HepG2 (cell line): Measurements from ENCODE around the gene POFUT2. TPM values are rescaled to one million over a fixed set of nuclear protein-coding genes. Genes with fewer than 3 reads are reported as not detected.

ENCODE experiments used
- ATAC-seq: fragments of 200-7000 bp; cut with Tn5 transposase; 3 replicates; pipeline ENCODE4 v1.9.1; 2020; ENCODE audit warnings: mild to moderate bottlenecking, moderate library complexity
- BruUV-seq: library from RNA; stranded (reverse); fragments of 400-500 nt; replicated peaks from 2 replicates; lab custom pipeline; 2021; lab: Mats Ljungman, UMichigan
- CTCF ChIA-PET: fragments of 300-600 bp; formaldehyde crosslinking; extraction: SDS; loops from one replicate; lab custom pipeline; 2021; ENCODE audit warnings: low total read pairs, inconsistent platforms, low intra/inter-chr PET ratio; lab: Yijun Ruan, JAX
- POLR2A ChIA-PET: fragments of 350-600 bp; sonication (Branson Sonifier 250); formaldehyde crosslinking; loops from one replicate; lab custom pipeline; 2020; ENCODE audit warnings: antibody characterized with exemption, inconsistent platforms; lab: Yijun Ruan, JAX
- DNase-seq: peaks from one replicate; pipeline ENCODE4 v3.0.0-alpha.2; 2015; ENCODE audit warnings: low spot score
- FAIRE-seq: peaks from 3 replicates; lab custom pipeline; 2011; peaks lifted over from hg19 to GRCh38; lab: Jason Lieb, UNC
- H2AFZ ChIP-seq: one replicate; pipeline ENCODE4 v1.6.1; 2011; ENCODE audit warnings: low read length, inconsistent platforms
- H3K27ac ChIP-seq: fragments of 300-600 bp; 3 replicates; pipeline ENCODE4 v1.8.0; 2011; ENCODE audit warnings: mixed run types, mild to moderate bottlenecking, mixed read lengths, low read length, inconsistent platforms; ENCODE audit not compliant: insufficient read depth; ENCODE audit errors: extremely low read length
- H3K27me3 ChIP-seq, 2 experiments: fragments of 200-600 bp in 1 of 2; 2 replicates in 1 of 2; 3 replicates in 1 of 2; pipeline versions ENCODE4 v1.6.0 to v1.8.0; 2011; ENCODE audit warnings: low read length in 2 of 2, mild to moderate bottlenecking in 2 of 2, moderate library complexity in 2 of 2, inconsistent platforms in 1 of 2; ENCODE audit not compliant: insufficient read depth in 2 of 2, control insufficient read depth in 1 of 2
- H3K36me3 ChIP-seq, 2 experiments: fragments of 200-600 bp in 1 of 2; replicated peaks in 1 of 2; 2 replicates in 1 of 2; 3 replicates in 1 of 2; pipeline versions ENCODE4 v1.5.1 to v1.8.0; 2011; ENCODE audit warnings: low read length in 2 of 2, inconsistent platforms in 1 of 2; ENCODE audit not compliant: insufficient read depth in 2 of 2, control insufficient read depth in 1 of 2
- H3K4me1 ChIP-seq: 2 replicates; pipeline ENCODE4 v1.5.1; 2012; ENCODE audit warnings: low read length, inconsistent platforms; ENCODE audit not compliant: insufficient read depth
- H3K4me2 ChIP-seq: 2 replicates; pipeline ENCODE4 v1.6.0; 2011; ENCODE audit warnings: low read depth, low read length, inconsistent platforms
- H3K4me3 ChIP-seq, 3 experiments: fragments of 200-600 bp in 1 of 3; sonication (generic), shearing (Covaris generic) in 1 of 3; replicated peaks in 1 of 3; 2 replicates each; pipeline ENCODE4 v1.5.1; 2011 to 2016; ENCODE audit warnings: low read length in 3 of 3, inconsistent platforms in 2 of 3, low read depth in 2 of 3, mild to moderate bottlenecking in 2 of 3, control low read depth in 1 of 3, mixed read lengths in 1 of 3; ENCODE audit not compliant: insufficient read depth in 1 of 3
- H3K79me2 ChIP-seq: one replicate; pipeline ENCODE4 v1.6.1; 2011; ENCODE audit warnings: low read length, inconsistent platforms; ENCODE audit not compliant: insufficient read depth
- H3K9ac ChIP-seq: 2 replicates; pipeline ENCODE4 v1.6.0; 2011; ENCODE audit warnings: mild to moderate bottlenecking, low read depth, low read length, inconsistent platforms; ENCODE audit not compliant: insufficient read depth
- H3K9me3 ChIP-seq: 2 replicates; pipeline ENCODE4 v1.5.1; 2012; ENCODE audit warnings: mild to moderate bottlenecking, low read length
- H4K20me1 ChIP-seq: 2 replicates; pipeline ENCODE4 v1.6.0; 2011; ENCODE audit warnings: inconsistent platforms, mild to moderate bottlenecking, low read length, moderate library complexity; ENCODE audit not compliant: insufficient read depth
- CENPT ChIP-seq: sonication (generic); formaldehyde crosslinking; IDR thresholded peaks from 2 replicates; pipeline ENCODE4 v1.8.0; 2022; ENCODE audit warnings: low read depth, mild to moderate bottlenecking, moderate library complexity, missing genetic modification reagents
- DRAP1 ChIP-seq: IDR thresholded peaks from 2 replicates; pipeline ENCODE4 v1.6.1; 2016; ENCODE audit warnings: missing genetic modification reagents, missing compliant biosample characterization
- ESRRA ChIP-seq: sonication (generic); formaldehyde crosslinking; IDR thresholded peaks from 2 replicates; pipeline ENCODE4 v1.5.1; 2020; ENCODE audit warnings: mild to moderate bottlenecking, low read depth, missing genetic modification reagents
- KAT7 ChIP-seq: IDR thresholded peaks from 2 replicates; pipeline ENCODE4 v1.6.1; 2018; ENCODE audit warnings: borderline replicate concordance, missing compliant biosample characterization
- KLF6 ChIP-seq: IDR thresholded peaks from 2 replicates; pipeline ENCODE4 v1.8.0; 2016; ENCODE audit warnings: missing biosample characterization, missing genetic modification reagents
- MNT ChIP-seq: fragments of 450-650 bp; IDR thresholded peaks from 2 replicates; pipeline ENCODE4 v1.6.1; 2016
- MXD1 ChIP-seq: sonication (generic); formaldehyde crosslinking; IDR thresholded peaks from 2 replicates; pipeline ENCODE4 v1.4.0; 2020; ENCODE audit warnings: mild to moderate bottlenecking, missing genetic modification reagents
- NFE2L1 ChIP-seq: sonication (generic); formaldehyde crosslinking; IDR thresholded peaks from 2 replicates; pipeline ENCODE4 v1.4.0; 2020; ENCODE audit warnings: missing genetic modification reagents, mild to moderate bottlenecking, borderline replicate concordance
- PAX8 ChIP-seq: sonication (generic); formaldehyde crosslinking; IDR thresholded peaks from 2 replicates; pipeline ENCODE4 v1.8.0; 2022; ENCODE audit warnings: mild to moderate bottlenecking, missing genetic modification reagents, borderline replicate concordance
- SALL2 ChIP-seq: sonication (generic); formaldehyde crosslinking; IDR thresholded peaks from 2 replicates; pipeline ENCODE4 v1.8.1; 2023; ENCODE audit warnings: mild to moderate bottlenecking, missing genetic modification reagents, inconsistent platforms
- ZBTB1 ChIP-seq: sonication (generic); formaldehyde crosslinking; IDR thresholded peaks from 2 replicates; pipeline ENCODE4 v1.4.0; 2020; ENCODE audit warnings: missing genetic modification reagents, borderline replicate concordance
- ZNF225 ChIP-seq: sonication (generic); formaldehyde crosslinking; IDR thresholded peaks from 2 replicates; pipeline ENCODE4 v1.4.0; 2020; ENCODE audit warnings: mild to moderate bottlenecking, missing genetic modification reagents
- ZNF501 ChIP-seq: sonication (generic); formaldehyde crosslinking; IDR thresholded peaks from 2 replicates; pipeline ENCODE4 v1.5.1; 2020; ENCODE audit warnings: mild to moderate bottlenecking, moderate library complexity, missing genetic modification reagents
- ZNF614 ChIP-seq: IDR thresholded peaks from 2 replicates; pipeline ENCODE4 v1.6.1; 2018; ENCODE audit warnings: missing biosample characterization, missing genetic modification reagents, inconsistent platforms, borderline replicate concordance
- ZNF652 ChIP-seq: IDR thresholded peaks from 2 replicates; pipeline ENCODE4 v1.6.1; 2016; ENCODE audit warnings: low read depth, borderline replicate concordance
- ZNF775 ChIP-seq: sonication (generic); formaldehyde crosslinking; IDR thresholded peaks from 2 replicates; pipeline ENCODE4 v1.4.0; 2020; ENCODE audit warnings: missing genetic modification reagents, mild to moderate bottlenecking, moderate library complexity, borderline replicate concordance
- WGBS: methylation state at CpG from one replicate; pipeline ENCODE4 v1.1.6; 2017; ENCODE audit warnings: low lambda C conversion rate; 5-methylcytosine and 5-hydroxymethylcytosine counted together
- in situ Hi-C: cut with HindIII; loops from 2 replicates; pipeline ENCODE4 v1.10.0; 2017; ENCODE audit warnings: low pct_unique_long_range_greater_than_20kb; ENCODE audit not compliant: extremely low pct_ligation_motif_present
- intact Hi-C: fragments of 100-400 bp; cut with micrococcal nuclease; formaldehyde crosslinking; loops from one replicate; pipeline ENCODE4 v1.10.0; 2022; ENCODE audit not compliant: unreplicated experiment
- polyA plus RNA-seq, 8 experiments: library from polyadenylated mRNA; depleted of rRNA in 3 of 8; stranded (reverse) in 7 of 8; unstranded in 1 of 8; fragments of >200 nt; fragmentation: Illumina TruSeq in 4 of 8; extraction: Trizol in 4 of 8; gene quantifications; 2 replicates each; pipeline versions ENCODE4 v1.2.1 to v1.2.3, GENCODE V29; 2011 to 2016; ENCODE audit warnings: low read depth in 4 of 8, missing spikeins in 1 of 8, mixed read lengths in 1 of 8; ENCODE audit not compliant: insufficient read depth in 1 of 8
- total RNA-seq, 5 experiments: library from RNA; depleted of rRNA; stranded (reverse); fragments of >200 nt; fragmentation: Illumina TruSeq; extraction: Trizol; gene quantifications; 2 replicates each; pipeline ENCODE4 v1.2.3, GENCODE V29; 2016; ENCODE audit warnings: low read depth in 1 of 5

Gene POFUT2
- total and polyA plus RNA-seq, 2 of the 13 experiments (the other 11 are each of a cell fraction or from before 2014, with no cell fraction given), result 22.8 to 24.0 TPM

GRCh38 chr21:45248301-45248892 lies 39.3 kb downstream of the POFUT2 start:
- no peak overlapping the region for H2AFZ ChIP-seq
- peak overlapping the region; percentile 79 for H3K4me2 ChIP-seq
- H3K9me3 ChIP-seq, result peaks cover 12% of the 10 kb centered on the region
- no peak overlapping the region for H3K27ac ChIP-seq
- peaks cover 15% of the 10 kb centered on the region for H3K4me1 ChIP-seq
- DNase-seq (no peak), ATAC-seq (peak; percentile 65), FAIRE-seq (no peak)
- in situ Hi-C loops, result no loop called here
- TF ChIP-seq KLF6, result no peak
- TF ChIP-seq ZNF614, result no peak
- no peak for TF ChIP-seq ZBTB1 (CRISPR knock-in tag)
- no peak for TF ChIP-seq SALL2 (CRISPR knock-in tag)
- no peak for TF ChIP-seq NFE2L1 (CRISPR knock-in tag)
- TF ChIP-seq MNT, result no peak
- no peak for TF ChIP-seq MXD1 (CRISPR knock-in tag)
- TF ChIP-seq ZNF775 (CRISPR knock-in tag), result no peak
- TF ChIP-seq KAT7 (CRISPR knock-in tag), result no peak
- no peak for TF ChIP-seq PAX8 (CRISPR knock-in tag)
- TF ChIP-seq ZNF225, result no peak
- TF ChIP-seq CENPT (CRISPR knock-in tag), result no peak
- no peak for TF ChIP-seq DRAP1
- peak; percentile 68; the same call in 1 of the 2 replicates for TF ChIP-seq ZNF652 (CRISPR knock-in tag)
- TF ChIP-seq ZNF501 (CRISPR knock-in tag), result 0 out of 2 replicates have a peak, but pooled peaks have one; percentile 34
- TF ChIP-seq ESRRA (CRISPR knock-in tag), result no peak
- no peaks in the 10 kb centered on the region for H4K20me1 ChIP-seq
- intact Hi-C loops, result no loop called here
- peaks cover 7 to 61% of the 10 kb centered on the region in 2 experiments; a peak in 4 of 5 replicates for H3K27me3 ChIP-seq
- WGBS, result 11% methylated on average over 7 of the region's 13 CpGs
- peak overlapping the region; percentile 29 to 68 (median 36); a peak in 4 of 6 replicates for H3K4me3 ChIP-seq
- no peaks in the 10 kb centered on the region for H3K36me3 ChIP-seq
- BruUV-seq, result no TSS peak
- no peaks in the 10 kb centered on the region for H3K79me2 ChIP-seq
- ChIA-PET CTCF (no interaction called here), POLR2A (no interaction called here)
- peak overlapping the region; percentile 31; the same call in 1 of the 2 replicates for H3K9ac ChIP-seq
